HepG2 (cell line): ENCODE results near the gene ANKRD60. TPM values are rescaled to one million over a fixed set of nuclear protein-coding genes. Genes with fewer than 3 reads are reported as not detected.

Source experiments
- ATAC-seq: fragments of 200-7000 bp; cut with Tn5 transposase; 3 replicates; pipeline ENCODE4 v1.9.1; 2020; ENCODE audit warnings: mild to moderate bottlenecking, moderate library complexity
- BruUV-seq: library from RNA; stranded (reverse); fragments of 400-500 nt; replicated peaks from 2 replicates; lab custom pipeline; 2021; lab: Mats Ljungman, UMichigan
- CTCF ChIA-PET: fragments of 300-600 bp; formaldehyde crosslinking; extraction: SDS; loops from one replicate; lab custom pipeline; 2021; ENCODE audit warnings: low total read pairs, inconsistent platforms, low intra/inter-chr PET ratio; lab: Yijun Ruan, JAX
- POLR2A ChIA-PET: fragments of 350-600 bp; sonication (Branson Sonifier 250); formaldehyde crosslinking; loops from one replicate; lab custom pipeline; 2020; ENCODE audit warnings: antibody characterized with exemption, inconsistent platforms; lab: Yijun Ruan, JAX
- DNase-seq: peaks from one replicate; pipeline ENCODE4 v3.0.0-alpha.2; 2015; ENCODE audit warnings: low spot score
- FAIRE-seq: peaks from 3 replicates; lab custom pipeline; 2011; peaks lifted over from hg19 to GRCh38; lab: Jason Lieb, UNC
- H2AFZ ChIP-seq: one replicate; pipeline ENCODE4 v1.6.1; 2011; ENCODE audit warnings: low read length, inconsistent platforms
- H3K27ac ChIP-seq: fragments of 300-600 bp; 3 replicates; pipeline ENCODE4 v1.8.0; 2011; ENCODE audit warnings: mixed run types, mild to moderate bottlenecking, mixed read lengths, low read length, inconsistent platforms; ENCODE audit not compliant: insufficient read depth; ENCODE audit errors: extremely low read length
- H3K27me3 ChIP-seq, 2 experiments: fragments of 200-600 bp in 1 of 2; 2 replicates in 1 of 2; 3 replicates in 1 of 2; pipeline versions ENCODE4 v1.6.0 to v1.8.0; 2011; ENCODE audit warnings: low read length in 2 of 2, mild to moderate bottlenecking in 2 of 2, moderate library complexity in 2 of 2, inconsistent platforms in 1 of 2; ENCODE audit not compliant: insufficient read depth in 2 of 2, control insufficient read depth in 1 of 2
- H3K36me3 ChIP-seq, 2 experiments: fragments of 200-600 bp in 1 of 2; replicated peaks in 1 of 2; 2 replicates in 1 of 2; 3 replicates in 1 of 2; pipeline versions ENCODE4 v1.5.1 to v1.8.0; 2011; ENCODE audit warnings: low read length in 2 of 2, inconsistent platforms in 1 of 2; ENCODE audit not compliant: insufficient read depth in 2 of 2, control insufficient read depth in 1 of 2
- H3K4me1 ChIP-seq: 2 replicates; pipeline ENCODE4 v1.5.1; 2012; ENCODE audit warnings: low read length, inconsistent platforms; ENCODE audit not compliant: insufficient read depth
- H3K4me2 ChIP-seq: 2 replicates; pipeline ENCODE4 v1.6.0; 2011; ENCODE audit warnings: low read depth, low read length, inconsistent platforms
- H3K4me3 ChIP-seq, 3 experiments: fragments of 200-600 bp in 1 of 3; sonication (generic), shearing (Covaris generic) in 1 of 3; replicated peaks in 1 of 3; 2 replicates each; pipeline ENCODE4 v1.5.1; 2011 to 2016; ENCODE audit warnings: low read length in 3 of 3, inconsistent platforms in 2 of 3, low read depth in 2 of 3, mild to moderate bottlenecking in 2 of 3, control low read depth in 1 of 3, mixed read lengths in 1 of 3; ENCODE audit not compliant: insufficient read depth in 1 of 3
- H3K79me2 ChIP-seq: one replicate; pipeline ENCODE4 v1.6.1; 2011; ENCODE audit warnings: low read length, inconsistent platforms; ENCODE audit not compliant: insufficient read depth
- H3K9ac ChIP-seq: 2 replicates; pipeline ENCODE4 v1.6.0; 2011; ENCODE audit warnings: mild to moderate bottlenecking, low read depth, low read length, inconsistent platforms; ENCODE audit not compliant: insufficient read depth
- H3K9me3 ChIP-seq: 2 replicates; pipeline ENCODE4 v1.5.1; 2012; ENCODE audit warnings: mild to moderate bottlenecking, low read length
- H4K20me1 ChIP-seq: 2 replicates; pipeline ENCODE4 v1.6.0; 2011; ENCODE audit warnings: inconsistent platforms, mild to moderate bottlenecking, low read length, moderate library complexity; ENCODE audit not compliant: insufficient read depth
- BRCA1 ChIP-seq: sonication (generic); formaldehyde crosslinking; IDR thresholded peaks from 2 replicates; pipeline ENCODE4 v1.4.0; 2020; ENCODE audit warnings: missing genetic modification reagents
- CREBL2 ChIP-seq: sonication (generic); formaldehyde crosslinking; IDR thresholded peaks from 2 replicates; pipeline ENCODE4 v1.8.1; 2023; ENCODE audit warnings: missing genetic modification reagents, mild to moderate bottlenecking, borderline replicate concordance
- NFYC ChIP-seq: IDR thresholded peaks from 2 replicates; pipeline ENCODE4 v1.6.1; 2016; ENCODE audit warnings: missing genetic modification reagents, missing compliant biosample characterization
- ZBTB26 ChIP-seq: IDR thresholded peaks from 2 replicates; pipeline ENCODE4 v1.6.1; 2016; ENCODE audit warnings: missing compliant biosample characterization, missing genetic modification reagents, borderline replicate concordance
- ZNF180 ChIP-seq: sonication (generic); formaldehyde crosslinking; IDR thresholded peaks from 2 replicates; pipeline ENCODE4 v1.4.0; 2020; ENCODE audit warnings: low read depth, missing genetic modification reagents, borderline replicate concordance
- ZNF230 ChIP-seq: sonication (generic); formaldehyde crosslinking; IDR thresholded peaks from 2 replicates; pipeline ENCODE4 v1.4.0; 2020; ENCODE audit warnings: mild to moderate bottlenecking, missing genetic modification reagents
- ZNF552 ChIP-seq: sonication (generic); formaldehyde crosslinking; IDR thresholded peaks from 2 replicates; pipeline ENCODE4 v1.9.0; 2022; ENCODE audit warnings: missing genetic modification reagents, mild to moderate bottlenecking, borderline replicate concordance
- ZNF850 ChIP-seq: sonication (generic); formaldehyde crosslinking; conservative IDR thresholded peaks from 2 replicates; pipeline ENCODE4 v1.9.0; 2021; ENCODE audit warnings: mild to moderate bottlenecking, missing genetic modification reagents
- WGBS: methylation state at CpG from one replicate; pipeline ENCODE4 v1.1.6; 2017; ENCODE audit warnings: low lambda C conversion rate; 5-methylcytosine and 5-hydroxymethylcytosine counted together
- in situ Hi-C: cut with HindIII; loops from 2 replicates; pipeline ENCODE4 v1.10.0; 2017; ENCODE audit warnings: low pct_unique_long_range_greater_than_20kb; ENCODE audit not compliant: extremely low pct_ligation_motif_present
- intact Hi-C: fragments of 100-400 bp; cut with micrococcal nuclease; formaldehyde crosslinking; loops from one replicate; pipeline ENCODE4 v1.10.0; 2022; ENCODE audit not compliant: unreplicated experiment
- polyA plus RNA-seq, 8 experiments: library from polyadenylated mRNA; depleted of rRNA in 3 of 8; stranded (reverse) in 7 of 8; unstranded in 1 of 8; fragments of >200 nt; fragmentation: Illumina TruSeq in 4 of 8; extraction: Trizol in 4 of 8; gene quantifications; 2 replicates each; pipeline versions ENCODE4 v1.2.1 to v1.2.3, GENCODE V29; 2011 to 2016; ENCODE audit warnings: low read depth in 4 of 8, missing spikeins in 1 of 8, mixed read lengths in 1 of 8; ENCODE audit not compliant: insufficient read depth in 1 of 8
- total RNA-seq, 5 experiments: library from RNA; depleted of rRNA; stranded (reverse); fragments of >200 nt; fragmentation: Illumina TruSeq; extraction: Trizol; gene quantifications; 2 replicates each; pipeline ENCODE4 v1.2.3, GENCODE V29; 2016; ENCODE audit warnings: low read depth in 1 of 5

ANKRD60 gene
- total and polyA plus RNA-seq, 2 of the 13 experiments (the other 11 are each of a cell fraction or from before 2014, with no cell fraction given), result not detected

GRCh38 chr20:58218665-58219341 lies 9.7 kb downstream of the ANKRD60 start:
- CTCF ChIA-PET, result no interaction called here
- Histone ChIP-seq H3K27me3 (peaks cover 14 to 52% of the 10 kb centered on the region in 2 experiments; a peak in 4 of 5 replicates), H3K4me1 (no peaks in the 10 kb centered on the region), H3K9ac (no peak overlapping the region), H3K9me3 (peaks cover 19% of the 10 kb centered on the region), H3K79me2 (no peaks in the 10 kb centered on the region), H2AFZ (no peak overlapping the region), H4K20me1 (no peaks in the 10 kb centered on the region), H3K36me3 (no peaks in the 10 kb centered on the region), H3K4me3 (no peak overlapping the region), H3K4me2 (no peak overlapping the region), H3K27ac (no peak overlapping the region)
- in situ Hi-C loops (loop anchor here (25.0 kb wide), 1 partner anchor 832 kb away; the partner anchor contains the start of gene RBM38), intact Hi-C loops (no loop called here)
- DNase-seq, result no peak
- POLR2A ChIA-PET, result no interaction called here
- 20% methylated on average over 5 of the region's 6 CpGs for WGBS
- no peak for ATAC-seq
- no peak for TF ChIP-seq NFYC (CRISPR knock-in tag)
- TF ChIP-seq ZBTB26, result no peak
- TF ChIP-seq ZNF850 (CRISPR knock-in tag), result no peak
- no peak for TF ChIP-seq ZNF552 (CRISPR knock-in tag)
- no peak for TF ChIP-seq ZNF230 (CRISPR knock-in tag)
- no peak for TF ChIP-seq ZNF180 (CRISPR knock-in tag)
- no peak for TF ChIP-seq BRCA1 (CRISPR knock-in tag)
- TF ChIP-seq CREBL2, result no peak
- BruUV-seq, result no TSS peak
- FAIRE-seq, result no peak
